Measurements from ENCODE around the gene XPO6.

GRCh38 chr16:28208824-28209223, 2.9 kb downstream of the XPO6 start:
- TF ChIP-seq CTCF (conservative IDR thresholded peaks at IDR 0.05; ENCODE audit: low read length) (no peak), EZH2phosphoT487 (IDR thresholded peaks at IDR 0.05; ENCODE audit: borderline replicate concordance, low read depth, low read length) (no peak)
